Mesendoderm (in vitro differentiated cells): ENCODE measurements around the gene PSME1.

Experiments
- DNase-seq: peaks from one replicate; pipeline ENCODE4 v3.0.0; 2013
- H2AK5ac ChIP-seq: 2 replicates; pipeline ENCODE4 v1.6.1; 2013; ENCODE audit warnings: low read length, inconsistent platforms
- H2BK120ac ChIP-seq: 2 replicates; pipeline ENCODE4 v1.6.1; 2013; ENCODE audit warnings: low read depth, mild to moderate bottlenecking, low read length, moderate library complexity, mixed read lengths
- H2BK15ac ChIP-seq: replicated peaks from 2 replicates; pipeline ENCODE4 v1.6.1; 2013; ENCODE audit warnings: low read depth, mild to moderate bottlenecking, moderate library complexity
- H2BK5ac ChIP-seq: 2 replicates; pipeline ENCODE4 v1.6.1; 2013; ENCODE audit warnings: low read length, inconsistent platforms
- H3K18ac ChIP-seq: 2 replicates; pipeline ENCODE4 v1.6.1; 2013; ENCODE audit warnings: mild to moderate bottlenecking, low read length, mixed read lengths
- H3K23ac ChIP-seq: one replicate; pipeline ENCODE4 v1.6.1; 2013; ENCODE audit warnings: low read length
- H3K27ac ChIP-seq: 2 replicates; pipeline ENCODE4 v1.5.1; 2013; ENCODE audit warnings: low read depth, mild to moderate bottlenecking, inconsistent platforms, low read length, moderate library complexity
- H3K27me3 ChIP-seq: 2 replicates; pipeline ENCODE4 v1.6.1; 2013; ENCODE audit warnings: low read length, control low read depth, mild to moderate bottlenecking, inconsistent platforms; ENCODE audit not compliant: insufficient read depth, poor library complexity
- H3K36me3 ChIP-seq: 2 replicates; pipeline ENCODE4 v1.6.1; 2013; ENCODE audit warnings: low read length, inconsistent platforms; ENCODE audit not compliant: control insufficient read depth, insufficient read depth
- H3K4ac ChIP-seq: one replicate; pipeline ENCODE4 v1.6.1; 2013; ENCODE audit warnings: low read depth, mild to moderate bottlenecking, low read length, moderate library complexity
- H3K4me1 ChIP-seq: 2 replicates; pipeline ENCODE4 v1.6.1; 2013; ENCODE audit warnings: low read depth, low read length, inconsistent platforms; ENCODE audit not compliant: control insufficient read depth
- H3K4me2 ChIP-seq: 2 replicates; pipeline ENCODE4 v1.6.1; 2013; ENCODE audit warnings: low read length
- H3K4me3 ChIP-seq: 2 replicates; pipeline ENCODE4 v1.5.1; 2013; ENCODE audit warnings: mild to moderate bottlenecking, low read length
- H3K56ac ChIP-seq: one replicate; pipeline ENCODE4 v1.6.1; 2013; ENCODE audit warnings: low read length
- H3K79me1 ChIP-seq: 2 replicates; pipeline ENCODE4 v1.6.1; 2013; ENCODE audit warnings: low read length, inconsistent platforms
- H3K79me2 ChIP-seq: 2 replicates; pipeline ENCODE4 v1.6.1; 2013; ENCODE audit warnings: mild to moderate bottlenecking, low read length; ENCODE audit not compliant: control insufficient read depth, insufficient read depth
- H3K9ac ChIP-seq: 2 replicates; pipeline ENCODE4 v1.6.1; 2013; ENCODE audit warnings: low read length, inconsistent platforms
- H4K5ac ChIP-seq: one replicate; pipeline ENCODE4 v1.6.1; 2013; ENCODE audit warnings: low read length
- H4K8ac ChIP-seq: one replicate; pipeline ENCODE4 v1.6.1; 2013; ENCODE audit warnings: low read depth, mild to moderate bottlenecking, control low read depth, low read length, moderate library complexity
- WGBS: extraction: QIAGEN DNeasy Blood & Tissue Kit; methylation state at CpG from one replicate; pipeline ENCODE4 v1.1.7; 2013; ENCODE audit warnings: low lambda C conversion rate, missing lambda C conversion rate; ENCODE audit not compliant: insufficient coverage; ENCODE audit errors: extremely low coverage; 5-methylcytosine and 5-hydroxymethylcytosine counted together

PSME1 gene

DNA sequence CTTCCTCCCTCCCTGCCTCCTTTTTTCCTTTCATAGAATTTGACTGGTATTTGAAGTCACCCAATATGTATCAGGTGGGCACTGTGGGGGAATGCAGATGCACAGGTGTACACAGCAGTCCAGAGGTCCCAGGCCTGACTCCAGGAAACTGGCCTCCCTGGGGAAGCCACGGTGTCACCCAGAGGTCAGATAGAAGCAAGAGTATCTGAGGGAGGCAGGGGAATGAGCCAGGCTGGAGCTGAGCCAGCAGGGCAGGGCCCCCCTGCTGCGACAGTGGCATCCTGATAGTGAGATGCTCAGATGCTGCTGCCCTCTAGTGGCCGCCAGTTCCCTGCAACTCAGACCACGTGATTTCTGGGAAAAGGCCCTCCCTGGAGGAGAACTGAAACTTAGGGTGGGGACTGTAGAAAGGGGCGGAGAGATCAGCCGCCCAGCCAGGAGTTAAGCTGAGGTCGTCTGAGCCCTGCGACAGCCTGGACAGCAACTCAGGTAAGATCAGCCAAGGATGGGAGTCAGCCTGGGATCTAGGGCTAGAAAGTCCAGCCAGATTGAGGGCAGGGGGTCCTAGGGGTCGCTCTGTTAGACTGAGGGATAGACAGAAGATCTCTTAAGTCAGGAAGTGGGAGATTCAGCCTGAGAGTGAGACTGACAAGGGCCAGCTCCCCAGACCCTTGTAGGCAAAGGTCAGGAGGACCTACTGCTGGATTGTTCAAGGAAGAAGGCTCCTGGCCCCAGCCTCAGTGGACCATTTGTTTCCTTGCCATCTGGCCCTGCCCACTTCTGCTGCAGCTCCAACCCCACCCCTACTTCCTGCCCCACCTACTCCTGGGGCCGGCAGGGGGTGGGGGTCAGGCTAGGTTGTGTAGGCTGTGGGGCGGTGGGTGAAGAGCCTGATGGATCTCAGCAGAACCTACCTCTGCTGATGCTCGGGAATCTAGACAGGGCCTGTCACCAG, 25.1 kb downstream of the PSME1 start, which contains the start of gene IRF9:
IRF9 (plus strand) TSS at position 416 of the 955 bp plus-strand sequence. CDS start 880 bp downstream, outside the sequence.
- no peak within 1 kb of the TSS for H3K27ac ChIP-seq
- peak within 1 kb of the TSS; percentile 93 for H2AK5ac ChIP-seq
- no peaks in the 10 kb centered on the region for H3K79me2 ChIP-seq
- no peak within 1 kb of the TSS for H2BK15ac ChIP-seq
- peaks cover 22% of the 10 kb centered on the region for H3K36me3 ChIP-seq
- peaks cover 5% of the 10 kb centered on the region for H3K4me1 ChIP-seq
- H4K8ac ChIP-seq: no peak within 1 kb of the TSS
- no peak within 1 kb of the TSS for H3K18ac ChIP-seq
- DNase-seq: peak; percentile 98
- no peak within 1 kb of the TSS for H3K23ac ChIP-seq
- H3K9ac ChIP-seq: peak within 1 kb of the TSS; percentile 74
- H3K56ac ChIP-seq: peak within 1 kb of the TSS; percentile 93
- no peak within 1 kb of the TSS for H4K5ac ChIP-seq
- H3K4ac ChIP-seq: peak within 1 kb of the TSS; percentile 44
- WGBS: no CpG with 5 or more reads among the region's 12 CpGs
- no peaks in the 10 kb centered on the region for H3K27me3 ChIP-seq
- peak within 1 kb of the TSS; percentile 38 for H3K4me2 ChIP-seq
- H3K79me1 ChIP-seq: peaks cover 2% of the 10 kb centered on the region
- no peak within 1 kb of the TSS for H2BK120ac ChIP-seq
- H2BK5ac ChIP-seq: peak within 1 kb of the TSS; percentile 39
- no peak within 1 kb of the TSS for H3K4me3 ChIP-seq

DNA sequence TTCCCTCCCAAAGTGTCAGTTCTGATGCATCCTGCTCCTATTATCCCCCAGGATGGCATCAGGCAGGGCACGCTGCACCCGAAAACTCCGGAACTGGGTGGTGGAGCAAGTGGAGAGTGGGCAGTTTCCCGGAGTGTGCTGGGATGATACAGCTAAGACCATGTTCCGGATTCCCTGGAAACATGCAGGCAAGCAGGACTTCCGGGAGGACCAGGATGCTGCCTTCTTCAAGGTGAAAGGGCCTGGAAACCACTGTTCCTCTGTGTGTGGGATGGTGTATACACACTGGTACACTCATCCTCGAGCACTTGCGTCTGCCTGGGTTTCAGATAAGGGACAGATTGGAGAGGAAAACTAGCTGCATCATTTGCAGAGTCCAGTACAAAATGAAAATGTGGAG, 26.1 kb downstream of the PSME1 start:
- no CpG with 5 or more reads among the region's 8 CpGs for WGBS
- no peak overlapping the region for H4K5ac ChIP-seq
- peak overlapping the region; percentile 74 for H3K9ac ChIP-seq
- H3K27ac ChIP-seq: no peak overlapping the region
- no peak overlapping the region for H4K8ac ChIP-seq
- peaks cover 2% of the 10 kb centered on the region for H3K79me1 ChIP-seq
- no peak for DNase-seq
- no peak overlapping the region for H3K4ac ChIP-seq
- H3K18ac ChIP-seq: no peak overlapping the region
- H3K36me3 ChIP-seq: peaks cover 18% of the 10 kb centered on the region
- no peak overlapping the region for H2BK5ac ChIP-seq
- H3K4me1 ChIP-seq: peaks cover 5% of the 10 kb centered on the region
- no peak overlapping the region for H3K23ac ChIP-seq
- no peak overlapping the region for H2AK5ac ChIP-seq
- peak overlapping the region; percentile 67 for H3K56ac ChIP-seq
- H3K79me2 ChIP-seq: no peaks in the 10 kb centered on the region
- H3K4me2 ChIP-seq: no peak overlapping the region
- H3K4me3 ChIP-seq: no peak overlapping the region
- no peak overlapping the region for H2BK120ac ChIP-seq
- H3K27me3 ChIP-seq: no peaks in the 10 kb centered on the region
- no peak overlapping the region for H2BK15ac ChIP-seq

DNA sequence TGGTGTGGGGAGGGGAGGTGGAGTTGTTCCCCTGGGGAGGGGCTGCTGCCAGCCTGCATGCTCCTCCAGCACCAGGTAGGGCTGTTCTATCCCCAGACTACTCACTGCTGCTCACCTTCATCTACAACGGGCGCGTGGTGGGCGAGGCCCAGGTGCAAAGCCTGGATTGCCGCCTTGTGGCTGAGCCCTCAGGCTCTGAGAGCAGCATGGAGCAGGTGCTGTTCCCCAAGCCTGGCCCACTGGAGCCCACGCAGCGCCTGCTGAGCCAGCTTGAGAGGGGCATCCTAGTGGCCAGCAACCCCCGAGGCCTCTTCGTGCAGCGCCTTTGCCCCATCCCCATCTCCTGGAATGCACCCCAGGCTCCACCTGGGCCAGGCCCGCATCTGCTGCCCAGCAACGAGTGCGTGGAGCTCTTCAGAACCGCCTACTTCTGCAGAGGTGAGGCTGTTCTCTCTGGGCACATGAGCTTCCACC, 28.6 kb downstream of the PSME1 start:
- Histone ChIP-seq H2BK15ac (no peak overlapping the region), H3K36me3 (peaks cover 11% of the 10 kb centered on the region)
- no CpG with 5 or more reads among the region's 14 CpGs for WGBS

DNA sequence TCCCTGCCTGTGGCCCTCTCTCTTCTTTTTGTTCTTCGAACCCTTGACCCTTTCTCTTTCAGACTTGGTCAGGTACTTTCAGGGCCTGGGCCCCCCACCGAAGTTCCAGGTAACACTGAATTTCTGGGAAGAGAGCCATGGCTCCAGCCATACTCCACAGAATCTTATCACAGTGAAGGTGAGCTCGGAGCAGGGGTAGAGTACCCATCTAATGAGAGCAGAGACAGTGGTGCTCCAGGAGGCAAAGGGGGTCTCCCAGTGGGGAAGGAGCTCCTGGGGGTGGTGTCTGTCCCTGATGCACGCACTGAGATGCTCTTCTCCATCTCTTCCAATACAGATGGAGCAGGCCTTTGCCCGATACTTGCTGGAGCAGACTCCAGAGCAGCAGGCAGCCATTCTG, 29.8 kb downstream of the PSME1 start:
- no peak overlapping the region for H3K56ac ChIP-seq
- H4K5ac ChIP-seq: no peak overlapping the region
- no peak for DNase-seq
- H3K23ac ChIP-seq: no peak overlapping the region
- no peak overlapping the region for H2BK120ac ChIP-seq
- peaks cover 5% of the 10 kb centered on the region for H3K4me1 ChIP-seq
- no peak overlapping the region for H3K9ac ChIP-seq
- no peak overlapping the region for H3K4me2 ChIP-seq
- no peak overlapping the region for H3K27ac ChIP-seq
- H3K79me2 ChIP-seq: no peaks in the 10 kb centered on the region
- H3K4ac ChIP-seq: no peak overlapping the region
- peaks cover 2% of the 10 kb centered on the region for H3K79me1 ChIP-seq
- H2BK5ac ChIP-seq: no peak overlapping the region
- H2BK15ac ChIP-seq: no peak overlapping the region
- no peak overlapping the region for H3K4me3 ChIP-seq
- peaks cover 9% of the 10 kb centered on the region for H3K36me3 ChIP-seq
- no peaks in the 10 kb centered on the region for H3K27me3 ChIP-seq
- H4K8ac ChIP-seq: no peak overlapping the region
- H3K18ac ChIP-seq: no peak overlapping the region
- H2AK5ac ChIP-seq: no peak overlapping the region
- no CpG with 5 or more reads among the region's 5 CpGs for WGBS

More for the DNA sequence above, 28.6 kb downstream of the PSME1 start:
- Histone ChIP-seq H3K4me2 (no peak overlapping the region), H3K27ac (no peak overlapping the region), H3K9ac (no peak overlapping the region), H3K4ac (no peak overlapping the region), H3K23ac (no peak overlapping the region), H3K79me1 (peaks cover 2% of the 10 kb centered on the region), H2AK5ac (no peak overlapping the region), H4K8ac (no peak overlapping the region), H2BK120ac (no peak overlapping the region), H3K79me2 (no peaks in the 10 kb centered on the region), H3K56ac (no peak overlapping the region), H3K18ac (no peak overlapping the region), H4K5ac (no peak overlapping the region), H3K4me3 (no peak overlapping the region), H3K27me3 (no peaks in the 10 kb centered on the region), H2BK5ac (no peak overlapping the region), H3K4me1 (peaks cover 5% of the 10 kb centered on the region)
- DNase-seq: no peak

DNA sequence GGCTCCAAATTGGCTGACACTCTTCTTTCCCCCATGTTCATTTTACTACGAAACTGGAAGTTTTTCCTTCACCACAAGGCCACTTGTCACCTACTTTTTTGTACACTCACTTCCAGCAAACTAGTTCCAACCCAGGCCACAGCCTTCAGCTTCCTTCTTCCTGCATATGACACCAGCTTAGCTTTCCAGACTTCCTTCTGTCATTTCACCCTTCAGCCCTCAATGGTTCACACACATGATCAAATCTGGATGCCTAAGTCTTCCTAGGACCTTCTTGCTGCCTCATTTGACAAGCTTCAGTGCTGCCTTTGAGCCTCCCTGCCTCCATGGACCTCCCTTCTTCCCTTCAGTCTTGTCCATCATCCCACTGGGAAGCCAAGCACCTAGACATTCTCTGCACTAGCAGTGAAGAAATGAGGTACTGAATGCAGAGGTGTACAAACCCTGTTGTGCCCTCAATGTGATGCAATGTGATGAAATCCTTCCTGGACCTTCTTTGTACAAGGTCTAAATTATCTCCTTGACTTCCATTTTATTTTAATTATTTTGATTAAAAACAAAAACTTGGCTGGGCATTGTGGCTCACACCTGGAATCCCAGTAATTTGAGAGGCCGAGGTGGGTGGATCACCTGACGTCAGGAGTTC, 31.6 kb downstream of the PSME1 start:
- H2BK120ac ChIP-seq: no peak overlapping the region
- H3K4me3 ChIP-seq: no peak overlapping the region
- no peak overlapping the region for H2BK5ac ChIP-seq
- no peak overlapping the region for H3K56ac ChIP-seq
- H3K9ac ChIP-seq: no peak overlapping the region
- H2BK15ac ChIP-seq: no peak overlapping the region
- H3K18ac ChIP-seq: no peak overlapping the region
- no peaks in the 10 kb centered on the region for H3K79me1 ChIP-seq
- H3K36me3 ChIP-seq: peaks cover 6% of the 10 kb centered on the region
- no peaks in the 10 kb centered on the region for H3K27me3 ChIP-seq
- no peak overlapping the region for H3K4me2 ChIP-seq
- no peak overlapping the region for H4K5ac ChIP-seq
- no CpG with 5 or more reads among the region's 3 CpGs for whole genome bisulfite sequencing
- H3K27ac ChIP-seq: no peak overlapping the region
- H3K4me1 ChIP-seq: peaks cover 3% of the 10 kb centered on the region
- H3K4ac ChIP-seq: no peak overlapping the region
- no peak overlapping the region for H3K23ac ChIP-seq
- no peak overlapping the region for H4K8ac ChIP-seq
- no peak overlapping the region for H2AK5ac ChIP-seq
- no peaks in the 10 kb centered on the region for H3K79me2 ChIP-seq
- no peak for DNase-seq
